ENCODE data around the gene CSPG5. TPM values are rescaled to one million over a fixed set of nuclear protein-coding genes. Genes with fewer than 3 reads are reported as not detected.

CSPG5 gene
- total RNA-seq, 3 donors from 2014 or later, result 0.44 to 0.98 (median 0.96) TPM

GRCh38 chr3:47542471-47543173 lies 36.0 kb downstream of the CSPG5 start:
- intact Hi-C loops (cut with DNase I; ENCODE audit: low total_unique reads), result no loop called here
- no peaks in the 10 kb centered on the region for H3K27me3 ChIP-seq
- no peaks in the 10 kb centered on the region for H3K36me3 ChIP-seq
- H3K9me3 ChIP-seq, result no peaks in the 10 kb centered on the region
- no peak overlapping the region for H3K27ac ChIP-seq
- H3K4me3 ChIP-seq, result no peak overlapping the region
- TF ChIP-seq POLR2A (IDR thresholded peaks at IDR 0.05) (no peak), CTCF (IDR thresholded peaks at IDR 0.05) (no peak), POLR2AphosphoS5 (IDR thresholded peaks at IDR 0.05) (no peak)
- no peak for DNase-seq (ENCODE audit: low spot score in 2 of 2)
- H3K4me1 ChIP-seq, result no peaks in the 10 kb centered on the region

- no peak for DNase-seq (ENCODE audit: low spot score in 2 of 2)
- TF ChIP-seq CTCF (IDR thresholded peaks at IDR 0.05) (no peak), POLR2A (IDR thresholded peaks at IDR 0.05) (no peak), POLR2AphosphoS5 (IDR thresholded peaks at IDR 0.05) (no peak)
- Histone ChIP-seq H3K36me3 (no peaks in the 10 kb centered on the region), H3K4me3 (no peak overlapping the region), H3K27me3 (no peaks in the 10 kb centered on the region), H3K27ac (no peak overlapping the region), H3K4me1 (no peaks in the 10 kb centered on the region), H3K9me3 (no peaks in the 10 kb centered on the region)
- intact Hi-C loops (cut with DNase I; ENCODE audit: low total_unique reads), result no loop called here
Observed at GRCh38 chr3:47541583-47542108, 37.0 kb downstream of the CSPG5 start.

GRCh38 chr3:47540281-47540680 lies 38.4 kb downstream of the CSPG5 start:
- TF ChIP-seq POLR2A (IDR thresholded peaks at IDR 0.05) (no peak), POLR2AphosphoS5 (IDR thresholded peaks at IDR 0.05) (no peak), CTCF (IDR thresholded peaks at IDR 0.05) (no peak)
- Histone ChIP-seq H3K4me1 (no peaks in the 10 kb centered on the region), H3K27me3 (no peaks in the 10 kb centered on the region), H3K27ac (no peak overlapping the region), H3K4me3 (no peak overlapping the region), H3K36me3 (no peaks in the 10 kb centered on the region), H3K9me3 (no peaks in the 10 kb centered on the region)
- intact Hi-C loops (cut with DNase I; ENCODE audit: low total_unique reads), result no loop called here
- no peak for DNase-seq (ENCODE audit: low spot score in 2 of 2)

- no peak overlapping the region for H3K4me3 ChIP-seq
- no peaks in the 10 kb centered on the region for H3K27me3 ChIP-seq
- no peak for DNase-seq (ENCODE audit: low spot score in 2 of 2)
- no peaks in the 10 kb centered on the region for H3K4me1 ChIP-seq
- H3K36me3 ChIP-seq, result no peaks in the 10 kb centered on the region
- H3K27ac ChIP-seq, result no peak overlapping the region
- intact Hi-C loops (cut with DNase I; ENCODE audit: low total_unique reads), result no loop called here
- TF ChIP-seq POLR2AphosphoS5 (IDR thresholded peaks at IDR 0.05), result no peak
- no peak for TF ChIP-seq CTCF (IDR thresholded peaks at IDR 0.05)
- no peak for TF ChIP-seq POLR2A (IDR thresholded peaks at IDR 0.05)
- H3K9me3 ChIP-seq, result no peaks in the 10 kb centered on the region
Observed at GRCh38 chr3:47536967-47537366, 41.7 kb downstream of the CSPG5 start.

GRCh38 chr3:47536221-47536891 lies 42.3 kb downstream of the CSPG5 start:
- Histone ChIP-seq H3K4me3 (no peak overlapping the region), H3K27me3 (no peaks in the 10 kb centered on the region), H3K27ac (no peak overlapping the region), H3K36me3 (no peaks in the 10 kb centered on the region), H3K4me1 (no peaks in the 10 kb centered on the region), H3K9me3 (no peaks in the 10 kb centered on the region)
- TF ChIP-seq POLR2A (IDR thresholded peaks at IDR 0.05) (no peak), CTCF (IDR thresholded peaks at IDR 0.05) (no peak), POLR2AphosphoS5 (IDR thresholded peaks at IDR 0.05) (no peak)
- intact Hi-C loops (cut with DNase I; ENCODE audit: low total_unique reads), result no loop called here
- no peak for DNase-seq (ENCODE audit: low spot score in 2 of 2)
